ENCODE measurements around the gene PFDN4.
A peak's percentile ranks its signal among the peaks of the same experiment; 100 is the strongest.

DNA sequence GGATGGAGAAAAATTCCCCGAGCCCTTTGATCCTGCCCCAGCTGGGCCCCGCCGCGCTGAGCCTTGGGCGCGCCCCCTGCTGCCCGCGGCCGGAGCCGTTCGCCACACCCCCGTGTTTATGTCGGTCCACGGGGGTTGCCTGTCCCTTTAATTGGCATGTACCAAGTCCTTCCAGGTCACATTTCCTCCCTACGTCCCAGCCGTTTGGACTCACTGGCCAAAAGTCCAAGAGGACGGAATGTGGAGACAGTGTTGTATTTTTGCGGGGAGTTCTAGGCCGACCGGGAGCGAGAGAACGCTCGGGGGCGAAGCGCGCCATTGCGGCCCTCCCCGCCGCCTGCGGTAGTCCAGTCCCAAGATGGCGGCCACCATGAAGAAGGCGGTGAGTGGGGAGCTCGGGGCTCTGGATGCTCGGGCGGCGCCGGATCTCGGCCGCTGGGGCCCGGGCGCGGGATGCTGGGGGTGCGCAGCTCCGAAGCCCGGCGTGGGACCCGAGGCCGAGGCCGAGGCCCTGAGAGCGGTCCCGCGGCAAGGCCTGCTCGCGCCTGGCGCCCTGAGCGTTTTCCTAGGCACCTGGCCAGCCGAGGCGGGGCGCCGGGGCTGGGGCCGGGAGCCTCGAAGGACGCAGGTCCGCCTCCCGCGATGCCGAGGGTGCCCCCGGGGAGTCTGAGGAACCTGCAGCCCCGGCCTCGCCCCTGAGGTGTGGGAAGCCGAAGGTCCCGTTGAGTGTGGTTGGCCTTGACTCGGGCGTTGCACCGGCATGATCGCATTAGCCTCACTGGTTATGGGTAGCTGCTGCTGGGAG is at the start of gene PFDN4:
- TF ChIP-seq, protein P1, sequence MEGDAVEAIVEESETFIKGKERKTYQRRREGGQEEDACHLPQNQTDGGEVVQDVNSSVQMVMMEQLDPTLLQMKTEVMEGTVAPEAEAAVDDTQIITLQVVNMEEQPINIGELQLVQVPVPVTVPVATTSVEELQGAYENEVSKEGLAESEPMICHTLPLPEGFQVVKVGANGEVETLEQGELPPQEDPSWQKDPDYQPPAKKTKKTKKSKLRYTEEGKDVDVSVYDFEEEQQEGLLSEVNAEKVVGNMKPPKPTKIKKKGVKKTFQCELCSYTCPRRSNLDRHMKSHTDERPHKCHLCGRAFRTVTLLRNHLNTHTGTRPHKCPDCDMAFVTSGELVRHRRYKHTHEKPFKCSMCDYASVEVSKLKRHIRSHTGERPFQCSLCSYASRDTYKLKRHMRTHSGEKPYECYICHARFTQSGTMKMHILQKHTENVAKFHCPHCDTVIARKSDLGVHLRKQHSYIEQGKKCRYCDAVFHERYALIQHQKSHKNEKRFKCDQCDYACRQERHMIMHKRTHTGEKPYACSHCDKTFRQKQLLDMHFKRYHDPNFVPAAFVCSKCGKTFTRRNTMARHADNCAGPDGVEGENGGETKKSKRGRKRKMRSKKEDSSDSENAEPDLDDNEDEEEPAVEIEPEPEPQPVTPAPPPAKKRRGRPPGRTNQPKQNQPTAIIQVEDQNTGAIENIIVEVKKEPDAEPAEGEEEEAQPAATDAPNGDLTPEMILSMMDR (IDR thresholded peaks at IDR 0.05) = peak; percentile 96
- no peak for TF ChIP-seq ZFX (IDR thresholded peaks at IDR 0.05; ENCODE audit: borderline replicate concordance)
